ENCODE data around the gene MRPL18. TPM values are rescaled to one million over a fixed set of nuclear protein-coding genes. Genes with fewer than 3 reads are reported as not detected.
A peak's percentile ranks its signal among the peaks of the same experiment; 100 is the strongest.
"Not testable (repeated sequence)": the region's sequence is repeated elsewhere in the genome, so short reads cannot be mapped to it uniquely, and the experiment has no call there.

The MRPL18 gene
- total and polyA plus RNA-seq, 2 donors, result 62.8 to 85.9 TPM

DNA sequence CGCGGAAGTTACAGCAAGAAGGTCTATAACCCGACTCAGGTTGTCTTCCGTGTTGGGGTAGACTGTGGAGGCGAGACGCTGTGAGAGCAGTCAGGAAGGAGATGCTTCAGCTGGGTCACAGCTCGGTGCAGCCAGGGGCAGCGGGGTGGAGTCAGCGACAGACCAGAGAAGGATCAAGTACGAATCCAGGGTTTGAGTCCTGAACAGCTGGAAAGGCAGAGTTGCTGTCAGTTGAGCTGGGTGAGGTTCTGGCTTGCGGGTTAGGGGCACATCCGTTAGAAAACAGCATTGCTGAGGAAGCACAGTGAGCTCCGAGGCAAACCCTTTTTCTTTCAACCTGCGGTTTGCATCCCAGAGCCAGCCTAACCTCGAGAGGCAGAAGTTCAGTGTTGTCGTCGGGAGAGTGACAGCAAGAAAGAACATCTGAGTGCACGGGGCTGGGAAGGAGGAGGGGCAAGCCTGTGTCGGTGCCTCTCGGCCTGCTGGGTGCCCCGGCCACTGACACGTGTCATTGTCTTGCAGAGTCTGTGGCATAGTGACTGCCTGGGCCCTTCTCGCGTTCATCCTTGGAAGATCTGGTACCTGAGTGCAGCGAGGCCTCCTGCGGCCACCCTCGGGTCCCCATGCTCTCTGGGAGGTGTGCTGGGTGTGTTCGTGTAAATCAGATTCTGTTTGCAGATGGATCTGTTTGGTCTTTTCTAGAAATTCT, 29.8 kb downstream of the MRPL18 start:
- peak overlapping the region; percentile 89 to 92 for H3K27ac ChIP-seq (ENCODE audit: low read depth in 1 of 2, low read length in 1 of 2)
- H3K4me1 ChIP-seq (ENCODE audit: control insufficient read depth in 2 of 2, insufficient read depth in 2 of 2, low read length in 2 of 2), result peaks cover 20 to 60% of the 10 kb centered on the region in 2 donors
- H3K27me3 ChIP-seq (ENCODE audit: control insufficient read depth in 2 of 2, insufficient read depth in 1 of 2, low read length in 1 of 2), result no peaks in the 10 kb centered on the region
- 35% methylated on average over 28 of the region's 28 CpGs for WGBS
- peak in 8 of 9 donors; percentile 55 to 90 (median 72) for DNase-seq (ENCODE audit: low read depth in 6 of 9, low spot score in 9 of 9)
- H3K36me3 ChIP-seq (ENCODE audit: control insufficient read depth in 2 of 2, insufficient read depth in 2 of 2, low read length in 1 of 2), result peaks cover 0 to 3% of the 10 kb centered on the region in 2 donors
- H3K4me3 ChIP-seq (ENCODE audit: low read length in 2 of 2), result peak overlapping the region; percentile 26 to 31
- H3K9me3 ChIP-seq (ENCODE audit: control insufficient read depth in 2 of 2, insufficient read depth in 1 of 2, low read length in 1 of 2), result no peaks in the 10 kb centered on the region

GRCh38 chr6:159821122-159821521, 30.9 kb downstream of the MRPL18 start:
- Histone ChIP-seq H3K4me3 (ENCODE audit: low read length in 2 of 2) (no peak overlapping the region), H3K9me3 (ENCODE audit: control insufficient read depth in 2 of 2, insufficient read depth in 1 of 2, low read length in 1 of 2) (no peaks in the 10 kb centered on the region), H3K4me1 (ENCODE audit: control insufficient read depth in 2 of 2, insufficient read depth in 2 of 2, low read length in 2 of 2) (peaks cover 20 to 60% of the 10 kb centered on the region in 2 donors), H3K36me3 (ENCODE audit: control insufficient read depth in 2 of 2, insufficient read depth in 2 of 2, low read length in 1 of 2) (peaks cover 0 to 3% of the 10 kb centered on the region in 2 donors), H3K27me3 (ENCODE audit: control insufficient read depth in 2 of 2, insufficient read depth in 1 of 2, low read length in 1 of 2) (no peaks in the 10 kb centered on the region), H3K27ac (ENCODE audit: low read depth in 1 of 2, low read length in 1 of 2) (peak overlapping the region in 1 of 2 donors; percentile 92)
- WGBS, result 27% methylated on average over 11 of the region's 11 CpGs
- DNase-seq (ENCODE audit: low read depth in 6 of 9, low spot score in 9 of 9), result peak in 3 of 9 donors; percentile 10 to 24 (median 23)

DNA sequence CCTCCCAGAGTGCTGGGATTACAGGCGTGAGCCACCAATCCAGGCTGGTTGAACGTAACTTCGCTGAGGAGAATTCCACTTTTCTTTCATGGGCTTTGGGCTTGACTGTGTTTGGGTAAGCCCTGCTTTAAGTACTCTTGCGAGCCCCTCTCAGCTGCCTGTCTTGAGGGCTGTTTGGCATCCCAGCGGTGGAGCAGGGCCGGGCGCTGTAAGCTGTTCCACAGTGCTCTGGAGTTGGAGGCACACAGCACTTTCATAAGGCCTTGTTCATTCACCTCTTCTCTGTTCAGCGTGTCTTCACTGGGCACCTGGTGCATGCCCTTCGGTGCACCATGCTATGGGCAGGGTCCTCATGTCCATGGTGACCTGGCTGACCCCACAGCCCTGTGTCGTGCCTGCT, 31.5 kb downstream of the MRPL18 start:
- Histone ChIP-seq H3K27me3 (ENCODE audit: control insufficient read depth in 2 of 2, insufficient read depth in 1 of 2, low read length in 1 of 2) (no peaks in the 10 kb centered on the region), H3K4me1 (ENCODE audit: control insufficient read depth in 2 of 2, insufficient read depth in 2 of 2, low read length in 2 of 2) (peaks cover 20 to 60% of the 10 kb centered on the region in 2 donors), H3K27ac (ENCODE audit: low read depth in 1 of 2, low read length in 1 of 2) (no peak overlapping the region), H3K9me3 (ENCODE audit: control insufficient read depth in 2 of 2, insufficient read depth in 1 of 2, low read length in 1 of 2) (no peaks in the 10 kb centered on the region), H3K4me3 (ENCODE audit: low read length in 2 of 2) (no peak overlapping the region), H3K36me3 (ENCODE audit: control insufficient read depth in 2 of 2, insufficient read depth in 2 of 2, low read length in 1 of 2) (peaks cover 0 to 3% of the 10 kb centered on the region in 2 donors)
- 96% methylated on average over 10 of the region's 10 CpGs for WGBS
- DNase-seq (ENCODE audit: low read depth in 6 of 9, low spot score in 9 of 9), result no peak

GRCh38 chr6:159823953-159824352, 33.7 kb downstream of the MRPL18 start:
- peaks cover 0 to 2% of the 10 kb centered on the region in 2 donors for H3K36me3 ChIP-seq (ENCODE audit: control insufficient read depth in 2 of 2, insufficient read depth in 2 of 2, low read length in 1 of 2)
- H3K27ac ChIP-seq (ENCODE audit: low read depth in 1 of 2, low read length in 1 of 2), result no peak overlapping the region
- no peak overlapping the region for H3K4me3 ChIP-seq (ENCODE audit: low read length in 2 of 2)
- 98% methylated on average over 3 of the region's 3 CpGs for WGBS
- H3K4me1 ChIP-seq (ENCODE audit: control insufficient read depth in 2 of 2, insufficient read depth in 2 of 2, low read length in 2 of 2), result peaks cover 18 to 42% of the 10 kb centered on the region in 2 donors
- DNase-seq (ENCODE audit: low read depth in 6 of 9, low spot score in 9 of 9), result no peak
- H3K27me3 ChIP-seq (ENCODE audit: control insufficient read depth in 2 of 2, insufficient read depth in 1 of 2, low read length in 1 of 2), result no peaks in the 10 kb centered on the region
- peaks cover 0 to 3% of the 10 kb centered on the region in 2 donors for H3K9me3 ChIP-seq (ENCODE audit: control insufficient read depth in 2 of 2, insufficient read depth in 1 of 2, low read length in 1 of 2)

- H3K27me3 ChIP-seq (ENCODE audit: control insufficient read depth in 2 of 2, insufficient read depth in 1 of 2, low read length in 1 of 2); H3K4me3 ChIP-seq (ENCODE audit: low read length in 2 of 2); DNase-seq (ENCODE audit: low read depth in 6 of 9, low spot score in 9 of 9); H3K9me3 ChIP-seq (ENCODE audit: control insufficient read depth in 2 of 2, insufficient read depth in 1 of 2, low read length in 1 of 2); H3K36me3 ChIP-seq (ENCODE audit: control insufficient read depth in 2 of 2, insufficient read depth in 2 of 2, low read length in 1 of 2); H3K27ac ChIP-seq (ENCODE audit: low read depth in 1 of 2, low read length in 1 of 2): not testable (repeated sequence)
- 97% methylated on average over 9 of the region's 9 CpGs for WGBS
- H3K4me1 ChIP-seq (ENCODE audit: control insufficient read depth in 2 of 2, insufficient read depth in 2 of 2, low read length in 2 of 2), result peaks cover 13 to 36% of the 10 kb centered on the region in 2 donors
Observed at GRCh38 chr6:159824690-159825089, 34.4 kb downstream of the MRPL18 start.

- peaks cover 0 to 3% of the 10 kb centered on the region in 2 donors for H3K9me3 ChIP-seq (ENCODE audit: control insufficient read depth in 2 of 2, insufficient read depth in 1 of 2, low read length in 1 of 2)
- peaks cover 5 to 26% of the 10 kb centered on the region in 2 donors for H3K4me1 ChIP-seq (ENCODE audit: control insufficient read depth in 2 of 2, insufficient read depth in 2 of 2, low read length in 2 of 2)
- no peak overlapping the region for H3K27ac ChIP-seq (ENCODE audit: low read depth in 1 of 2, low read length in 1 of 2)
- no peaks in the 10 kb centered on the region for H3K27me3 ChIP-seq (ENCODE audit: control insufficient read depth in 2 of 2, insufficient read depth in 1 of 2, low read length in 1 of 2)
- WGBS, result 99% methylated on average over 13 of the region's 13 CpGs
- no peaks in the 10 kb centered on the region for H3K36me3 ChIP-seq (ENCODE audit: control insufficient read depth in 2 of 2, insufficient read depth in 2 of 2, low read length in 1 of 2)
- no peak for DNase-seq (ENCODE audit: low read depth in 6 of 9, low spot score in 9 of 9)
- no peak overlapping the region for H3K4me3 ChIP-seq (ENCODE audit: low read length in 2 of 2)
Observed at GRCh38 chr6:159826004-159826403, 35.7 kb downstream of the MRPL18 start.

- Histone ChIP-seq H3K27ac (ENCODE audit: low read depth in 1 of 2, low read length in 1 of 2) (no peak overlapping the region), H3K36me3 (ENCODE audit: control insufficient read depth in 2 of 2, insufficient read depth in 2 of 2, low read length in 1 of 2) (no peaks in the 10 kb centered on the region), H3K4me1 (ENCODE audit: control insufficient read depth in 2 of 2, insufficient read depth in 2 of 2, low read length in 2 of 2) (peaks cover 0 to 20% of the 10 kb centered on the region in 2 donors), H3K4me3 (ENCODE audit: low read length in 2 of 2) (no peak overlapping the region), H3K27me3 (ENCODE audit: control insufficient read depth in 2 of 2, insufficient read depth in 1 of 2, low read length in 1 of 2) (no peaks in the 10 kb centered on the region), H3K9me3 (ENCODE audit: control insufficient read depth in 2 of 2, insufficient read depth in 1 of 2, low read length in 1 of 2) (peaks cover 0 to 3% of the 10 kb centered on the region in 2 donors)
- WGBS, result 87% methylated on average over 16 of the region's 16 CpGs
- no peak for DNase-seq (ENCODE audit: low read depth in 6 of 9, low spot score in 9 of 9)
Observed at GRCh38 chr6:159826968-159827647, 36.8 kb downstream of the MRPL18 start.

- peaks cover 2 to 21% of the 10 kb centered on the region in 2 donors for H3K4me1 ChIP-seq (ENCODE audit: control insufficient read depth in 2 of 2, insufficient read depth in 2 of 2, low read length in 2 of 2)
- no peaks in the 10 kb centered on the region for H3K27me3 ChIP-seq (ENCODE audit: control insufficient read depth in 2 of 2, insufficient read depth in 1 of 2, low read length in 1 of 2)
- DNase-seq (ENCODE audit: low read depth in 6 of 9, low spot score in 9 of 9), result no peak
- H3K36me3 ChIP-seq (ENCODE audit: control insufficient read depth in 2 of 2, insufficient read depth in 2 of 2, low read length in 1 of 2), result no peaks in the 10 kb centered on the region
- WGBS, result 87% methylated on average over 7 of the region's 7 CpGs
- no peak overlapping the region for H3K4me3 ChIP-seq (ENCODE audit: low read length in 2 of 2)
- peaks cover 0 to 3% of the 10 kb centered on the region in 2 donors for H3K9me3 ChIP-seq (ENCODE audit: control insufficient read depth in 2 of 2, insufficient read depth in 1 of 2, low read length in 1 of 2)
- H3K27ac ChIP-seq (ENCODE audit: low read depth in 1 of 2, low read length in 1 of 2), result no peak overlapping the region
Observed at GRCh38 chr6:159828074-159828473, 37.8 kb downstream of the MRPL18 start.

DNA sequence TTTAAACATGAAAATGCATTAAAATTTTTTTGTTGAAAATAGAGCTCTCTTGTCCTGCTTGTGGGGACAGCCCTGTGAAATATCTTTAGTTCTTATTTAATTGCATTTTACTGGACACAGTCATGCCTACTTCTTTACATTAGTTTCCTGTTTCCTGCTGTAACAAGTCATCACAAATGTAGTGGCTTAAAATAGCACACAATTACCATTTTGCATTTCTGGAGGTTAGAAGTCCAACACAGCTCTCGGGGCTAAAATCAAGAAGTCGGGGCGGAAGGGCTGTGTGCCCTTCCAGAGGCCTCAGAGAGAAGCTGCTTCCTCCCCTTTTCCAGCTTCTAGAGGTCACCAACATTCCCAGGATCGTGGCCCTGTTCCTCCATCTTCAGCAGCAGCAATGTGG, 39.3 kb downstream of the MRPL18 start:
- no peaks in the 10 kb centered on the region for H3K27me3 ChIP-seq (ENCODE audit: control insufficient read depth in 2 of 2, insufficient read depth in 1 of 2, low read length in 1 of 2)
- DNase-seq (ENCODE audit: low read depth in 6 of 9, low spot score in 9 of 9), result no peak

More for the DNA sequence above, 39.3 kb downstream of the MRPL18 start:
- Histone ChIP-seq H3K9me3 (ENCODE audit: control insufficient read depth in 2 of 2, insufficient read depth in 1 of 2, low read length in 1 of 2) (peaks cover 0 to 3% of the 10 kb centered on the region in 2 donors), H3K36me3 (ENCODE audit: control insufficient read depth in 2 of 2, insufficient read depth in 2 of 2, low read length in 1 of 2) (no peaks in the 10 kb centered on the region), H3K27ac (ENCODE audit: low read depth in 1 of 2, low read length in 1 of 2) (no peak overlapping the region), H3K4me3 (ENCODE audit: low read length in 2 of 2) (no peak overlapping the region), H3K4me1 (ENCODE audit: control insufficient read depth in 2 of 2, insufficient read depth in 2 of 2, low read length in 2 of 2) (peaks cover 14 to 31% of the 10 kb centered on the region in 2 donors)
- WGBS, result 39% methylated on average over 4 of the region's 4 CpGs
